Panc1 (cell line): ENCODE results near the gene DCAF5. TPM values are rescaled to one million over a fixed set of nuclear protein-coding genes. Genes with fewer than 3 reads are reported as not detected.
"Not testable (repeated sequence)": the region's sequence is repeated elsewhere in the genome, so short reads cannot be mapped to it uniquely, and the experiment has no call there.

ENCODE experiments used
- ATAC-seq: fragments of 200-7000 bp; cut with Tn5 transposase; 2 replicates; pipeline ENCODE4 v1.9.1; 2020; ENCODE audit warnings: mild to moderate bottlenecking, moderate library complexity
- BruUV-seq: library from RNA; stranded (reverse); fragments of 400-500 nt; replicated peaks from 2 replicates; lab custom pipeline; 2021; lab: Mats Ljungman, UMichigan
- CTCF ChIA-PET: fragments of 300-600 bp; sonication (Branson Sonifier 250); formaldehyde crosslinking; loops from one replicate; lab custom pipeline; 2022; ENCODE audit warnings: antibody characterized with exemption; lab: Charles Lee
- POLR2A ChIA-PET: fragments of 300-600 bp; sonication (Branson Sonifier 250); formaldehyde crosslinking; loops from one replicate; lab custom pipeline; 2022; ENCODE audit warnings: antibody characterized with exemption; lab: Charles Lee
- DNase-seq: peaks from one replicate; pipeline ENCODE4 v3.0.0-alpha.2; 2010; ENCODE audit warnings: low read depth, low spot score
- H3K27ac ChIP-seq: 2 replicates; pipeline ENCODE4 v1.5.1; 2011; ENCODE audit warnings: mild to moderate bottlenecking, low read length, inconsistent platforms
- H3K27me3 ChIP-seq: fragments of 200-500 bp; sonication (Bioruptor generic); 2 replicates; pipeline ENCODE4 v1.6.0; 2014; ENCODE audit warnings: low read length, inconsistent platforms; ENCODE audit not compliant: control insufficient read depth, insufficient read depth
- H3K36me3 ChIP-seq: fragments of 200-500 bp; sonication (Bioruptor generic); 2 replicates; pipeline ENCODE4 v1.5.1; 2014; ENCODE audit warnings: inconsistent platforms, mild to moderate bottlenecking, low read length, moderate library complexity; ENCODE audit not compliant: control insufficient read depth, insufficient read depth
- H3K4me1 ChIP-seq: 2 replicates; pipeline ENCODE4 v1.5.1; 2011; ENCODE audit warnings: inconsistent platforms, mild to moderate bottlenecking, low read length, moderate library complexity; ENCODE audit not compliant: control insufficient read depth, insufficient read depth
- H3K4me3 ChIP-seq, 2 experiments: 2 replicates each; pipeline ENCODE4 v1.5.1; 2011 to 2012; ENCODE audit warnings: low read depth in 2 of 2, low read length in 2 of 2, mild to moderate bottlenecking in 2 of 2, inconsistent platforms in 1 of 2, moderate library complexity in 1 of 2
- H3K9me3 ChIP-seq: fragments of 200-500 bp; sonication (Bioruptor generic); 2 replicates; pipeline ENCODE4 v1.5.1; 2014; ENCODE audit warnings: low read depth, mild to moderate bottlenecking, inconsistent platforms, low read length, moderate library complexity; ENCODE audit not compliant: control insufficient read depth, insufficient read depth
- CTCF ChIP-seq: fragments of 450-650 bp; IDR thresholded peaks from 2 replicates; pipeline ENCODE4 v1.5.1; 2017; ENCODE audit warnings: mild to moderate bottlenecking
- POLR2AphosphoS5 ChIP-seq: IDR thresholded peaks from 2 replicates; pipeline ENCODE4 v1.6.1; 2012; ENCODE audit warnings: mild to moderate bottlenecking, low read depth, low read length, moderate library complexity
- REST ChIP-seq, 2 experiments: IDR thresholded peaks; 2 replicates each; pipeline ENCODE4 v1.6.1; 2011 to 2012; ENCODE audit warnings: low read depth in 2 of 2, control low read depth in 1 of 2, low read length in 1 of 2, mild to moderate bottlenecking in 1 of 2, moderate library complexity in 1 of 2; ENCODE audit not compliant: insufficient read depth in 1 of 2
- SIN3A ChIP-seq: IDR thresholded peaks from 2 replicates; pipeline ENCODE4 v1.6.1; 2012; ENCODE audit warnings: low read depth, mild to moderate bottlenecking, low read length, moderate library complexity, borderline replicate concordance; ENCODE audit not compliant: insufficient read depth
- TCF7L2 ChIP-seq: IDR thresholded peaks from 2 replicates; pipeline ENCODE4 v1.6.1; 2011; ENCODE audit warnings: mild to moderate bottlenecking, low read depth, low read length, inconsistent platforms
- in situ Hi-C: cut with HindIII; loops from 2 replicates; pipeline ENCODE4 v1.10.0; 2016; ENCODE audit warnings: low sequenced_read_pairs, low pct_unique_long_range_greater_than_20kb
- intact Hi-C: fragments of 100-400 bp; cut with micrococcal nuclease; formaldehyde crosslinking; loops from one replicate; pipeline ENCODE4 v1.10.0; 2022; ENCODE audit not compliant: unreplicated experiment
- total RNA-seq: library from RNA; stranded (reverse); gene quantifications from one replicate; pipeline ENCODE4 v1.2.1, GENCODE V29; 2021; ENCODE audit not compliant: unreplicated experiment

DCAF5 gene
- total RNA-seq, 1 experiment from 2014 or later: 27.6 TPM

- Histone ChIP-seq H3K4me3 (no peak overlapping the region), H3K4me1 (no peaks in the 10 kb centered on the region; the same call in 1 of the 2 replicates), H3K36me3 (peaks cover 4% of the 10 kb centered on the region), H3K27me3 (no peaks in the 10 kb centered on the region), H3K9me3 (no peaks in the 10 kb centered on the region), H3K27ac (no peak overlapping the region)
- DNase-seq: no peak
- no peak for TF ChIP-seq POLR2AphosphoS5
- no peak for TF ChIP-seq SIN3A
- TF ChIP-seq CTCF: no peak
- no peak for TF ChIP-seq TCF7L2
- no peak for TF ChIP-seq REST (IDR thresholded peaks at IDR 0.05; ENCODE audit: insufficient read depth in 1 of 2, low read depth in 2 of 2, low read length in 1 of 2)
- POLR2A ChIA-PET: no interaction called here
- ATAC-seq: no peak
- intact Hi-C loops (no loop called here), in situ Hi-C loops (no loop called here)
- BruUV-seq: no TSS peak
- CTCF ChIA-PET: interaction anchor here (0.6 kb wide), 1 partner anchor 1634 kb away, joined by 5 read pairs; no protein-coding TSS in a partner anchor
These were observed 37.3 kb upstream of the DCAF5 start for GRCh38 chr14:69190191-69190590.

GRCh38 chr14:69183735-69184134 lies 30.8 kb upstream of the DCAF5 start:
- ChIA-PET POLR2A (no interaction called here), CTCF (no interaction called here)
- H3K9me3 ChIP-seq: no peaks in the 10 kb centered on the region
- BruUV-seq: no TSS peak
- no peak overlapping the region for H3K27ac ChIP-seq
- no peaks in the 10 kb centered on the region for H3K36me3 ChIP-seq
- no peaks in the 10 kb centered on the region for H3K4me1 ChIP-seq
- H3K4me3 ChIP-seq: no peak overlapping the region
- TF ChIP-seq TCF7L2: no peak
- TF ChIP-seq SIN3A: no peak
- TF ChIP-seq POLR2AphosphoS5: no peak
- TF ChIP-seq CTCF: no peak
- no peak for TF ChIP-seq REST (IDR thresholded peaks at IDR 0.05; ENCODE audit: insufficient read depth in 1 of 2, low read depth in 2 of 2, low read length in 1 of 2)
- H3K27me3 ChIP-seq: no peaks in the 10 kb centered on the region
- DNase-seq: no peak
- in situ Hi-C loops: no loop called here
- ATAC-seq: no peak
- intact Hi-C loops: no loop called here

GRCh38 chr14:69182580-69182979 lies 29.7 kb upstream of the DCAF5 start:
- CTCF ChIA-PET, H3K27me3 ChIP-seq, ATAC-seq, H3K4me3 ChIP-seq, DNase-seq, H3K4me1 ChIP-seq, in situ Hi-C loops, BruUV-seq, H3K36me3 ChIP-seq, H3K9me3 ChIP-seq, H3K27ac ChIP-seq, POLR2A ChIA-PET, intact Hi-C loops: not testable (repeated sequence)
